ENCODE results near the gene ACAD9. TPM values are rescaled to one million over a fixed set of nuclear protein-coding genes. Genes with fewer than 3 reads are reported as not detected.

ACAD9 gene
- total and polyA plus RNA-seq, 2 of the 13 experiments (the other 11 are each of a cell fraction or from before 2014, with no cell fraction given): 15.3 to 38.2 TPM

GRCh38 chr3:128845778-128846485, 33.5 kb upstream of the ACAD9 start:
- no peaks in the 10 kb centered on the region for H4K20me1 ChIP-seq (ENCODE audit: insufficient read depth, low read length)
- ChIA-PET POLR2A (interaction anchor here (1.0 kb wide), 1 partner anchor 165 kb away, joined by 3 read pairs; no protein-coding TSS in a partner anchor), CTCF (ENCODE audit: low intra/inter-chr PET ratio, low total read pairs) (interaction anchor here (0.7 to 1.7 kb wide), 2 partner anchors 228 to 255 kb away, joined by 3 to 8 read pairs; no protein-coding TSS in a partner anchor)
- ATAC-seq (peak; percentile 82), FAIRE-seq (no peak), DNase-seq (ENCODE audit: low spot score) (peak; percentile 60)
- peaks cover 0 to 18% of the 10 kb centered on the region in 2 experiments; a peak in 2 of 5 replicates for H3K27me3 ChIP-seq (ENCODE audit: control insufficient read depth in 1 of 2, insufficient read depth in 2 of 2, low read length in 2 of 2)
- no peaks in the 10 kb centered on the region for H3K79me2 ChIP-seq (ENCODE audit: insufficient read depth, low read length)
- peak overlapping the region; percentile 47 to 67 (median 54); a peak in 4 of 6 replicates for H3K4me3 ChIP-seq (replicated peaks in 1 of 3; ENCODE audit: insufficient read depth in 1 of 3, low read depth in 2 of 3, low read length in 3 of 3)
- no peaks in the 10 kb centered on the region for H3K9me3 ChIP-seq (ENCODE audit: low read length)
- H3K36me3 ChIP-seq (replicated peaks in 1 of 2; ENCODE audit: control insufficient read depth in 1 of 2, insufficient read depth in 2 of 2, low read length in 2 of 2): no peaks in the 10 kb centered on the region
- H3K4me2 ChIP-seq (ENCODE audit: low read depth, low read length): peak overlapping the region; percentile 94
- WGBS (ENCODE audit: low lambda C conversion rate): 10% methylated on average over 4 of the region's 32 CpGs
- H3K9ac ChIP-seq (ENCODE audit: insufficient read depth, low read depth, low read length): no peak overlapping the region
- no TSS peak for BruUV-seq (replicated peaks)
- in situ Hi-C loops (cut with HindIII; ENCODE audit: extremely low pct_ligation_motif_present, low pct_unique_long_range_greater_than_20kb) (no loop called here), intact Hi-C loops (cut with micrococcal nuclease; ENCODE audit: unreplicated experiment) (no loop called here)
- no peak overlapping the region for H3K27ac ChIP-seq (ENCODE audit: extremely low read length, insufficient read depth, low read length)
- H2AFZ ChIP-seq (ENCODE audit: low read length): no peak overlapping the region
- peaks cover 26% of the 10 kb centered on the region for H3K4me1 ChIP-seq (ENCODE audit: insufficient read depth, low read length)
- TF ChIP-seq SRF (IDR thresholded peaks at IDR 0.05; ENCODE audit: low read depth, low read length): no peak
- 0 out of 2 replicates have a peak, but pooled peaks have one; percentile 38 for TF ChIP-seq ZNF761 (CRISPR knock-in tag; conservative IDR thresholded peaks at IDR 0.05)
- TF ChIP-seq ARID4A (CRISPR knock-in tag; IDR thresholded peaks at IDR 0.05; ENCODE audit: borderline replicate concordance): peak; percentile 43; the same call in 1 of the 2 replicates
- TF ChIP-seq, protein P1, sequence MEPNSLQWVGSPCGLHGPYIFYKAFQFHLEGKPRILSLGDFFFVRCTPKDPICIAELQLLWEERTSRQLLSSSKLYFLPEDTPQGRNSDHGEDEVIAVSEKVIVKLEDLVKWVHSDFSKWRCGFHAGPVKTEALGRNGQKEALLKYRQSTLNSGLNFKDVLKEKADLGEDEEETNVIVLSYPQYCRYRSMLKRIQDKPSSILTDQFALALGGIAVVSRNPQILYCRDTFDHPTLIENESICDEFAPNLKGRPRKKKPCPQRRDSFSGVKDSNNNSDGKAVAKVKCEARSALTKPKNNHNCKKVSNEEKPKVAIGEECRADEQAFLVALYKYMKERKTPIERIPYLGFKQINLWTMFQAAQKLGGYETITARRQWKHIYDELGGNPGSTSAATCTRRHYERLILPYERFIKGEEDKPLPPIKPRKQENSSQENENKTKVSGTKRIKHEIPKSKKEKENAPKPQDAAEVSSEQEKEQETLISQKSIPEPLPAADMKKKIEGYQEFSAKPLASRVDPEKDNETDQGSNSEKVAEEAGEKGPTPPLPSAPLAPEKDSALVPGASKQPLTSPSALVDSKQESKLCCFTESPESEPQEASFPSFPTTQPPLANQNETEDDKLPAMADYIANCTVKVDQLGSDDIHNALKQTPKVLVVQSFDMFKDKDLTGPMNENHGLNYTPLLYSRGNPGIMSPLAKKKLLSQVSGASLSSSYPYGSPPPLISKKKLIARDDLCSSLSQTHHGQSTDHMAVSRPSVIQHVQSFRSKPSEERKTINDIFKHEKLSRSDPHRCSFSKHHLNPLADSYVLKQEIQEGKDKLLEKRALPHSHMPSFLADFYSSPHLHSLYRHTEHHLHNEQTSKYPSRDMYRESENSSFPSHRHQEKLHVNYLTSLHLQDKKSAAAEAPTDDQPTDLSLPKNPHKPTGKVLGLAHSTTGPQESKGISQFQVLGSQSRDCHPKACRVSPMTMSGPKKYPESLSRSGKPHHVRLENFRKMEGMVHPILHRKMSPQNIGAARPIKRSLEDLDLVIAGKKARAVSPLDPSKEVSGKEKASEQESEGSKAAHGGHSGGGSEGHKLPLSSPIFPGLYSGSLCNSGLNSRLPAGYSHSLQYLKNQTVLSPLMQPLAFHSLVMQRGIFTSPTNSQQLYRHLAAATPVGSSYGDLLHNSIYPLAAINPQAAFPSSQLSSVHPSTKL (CRISPR knock-in tag; IDR thresholded peaks at IDR 0.05): peak; percentile 42; the same call in 1 of the 2 replicates
- peak; percentile 40; the same call in 1 of the 2 replicates for TF ChIP-seq ZNF331 (CRISPR knock-in tag; IDR thresholded peaks at IDR 0.05)
- TF ChIP-seq, protein P2, sequence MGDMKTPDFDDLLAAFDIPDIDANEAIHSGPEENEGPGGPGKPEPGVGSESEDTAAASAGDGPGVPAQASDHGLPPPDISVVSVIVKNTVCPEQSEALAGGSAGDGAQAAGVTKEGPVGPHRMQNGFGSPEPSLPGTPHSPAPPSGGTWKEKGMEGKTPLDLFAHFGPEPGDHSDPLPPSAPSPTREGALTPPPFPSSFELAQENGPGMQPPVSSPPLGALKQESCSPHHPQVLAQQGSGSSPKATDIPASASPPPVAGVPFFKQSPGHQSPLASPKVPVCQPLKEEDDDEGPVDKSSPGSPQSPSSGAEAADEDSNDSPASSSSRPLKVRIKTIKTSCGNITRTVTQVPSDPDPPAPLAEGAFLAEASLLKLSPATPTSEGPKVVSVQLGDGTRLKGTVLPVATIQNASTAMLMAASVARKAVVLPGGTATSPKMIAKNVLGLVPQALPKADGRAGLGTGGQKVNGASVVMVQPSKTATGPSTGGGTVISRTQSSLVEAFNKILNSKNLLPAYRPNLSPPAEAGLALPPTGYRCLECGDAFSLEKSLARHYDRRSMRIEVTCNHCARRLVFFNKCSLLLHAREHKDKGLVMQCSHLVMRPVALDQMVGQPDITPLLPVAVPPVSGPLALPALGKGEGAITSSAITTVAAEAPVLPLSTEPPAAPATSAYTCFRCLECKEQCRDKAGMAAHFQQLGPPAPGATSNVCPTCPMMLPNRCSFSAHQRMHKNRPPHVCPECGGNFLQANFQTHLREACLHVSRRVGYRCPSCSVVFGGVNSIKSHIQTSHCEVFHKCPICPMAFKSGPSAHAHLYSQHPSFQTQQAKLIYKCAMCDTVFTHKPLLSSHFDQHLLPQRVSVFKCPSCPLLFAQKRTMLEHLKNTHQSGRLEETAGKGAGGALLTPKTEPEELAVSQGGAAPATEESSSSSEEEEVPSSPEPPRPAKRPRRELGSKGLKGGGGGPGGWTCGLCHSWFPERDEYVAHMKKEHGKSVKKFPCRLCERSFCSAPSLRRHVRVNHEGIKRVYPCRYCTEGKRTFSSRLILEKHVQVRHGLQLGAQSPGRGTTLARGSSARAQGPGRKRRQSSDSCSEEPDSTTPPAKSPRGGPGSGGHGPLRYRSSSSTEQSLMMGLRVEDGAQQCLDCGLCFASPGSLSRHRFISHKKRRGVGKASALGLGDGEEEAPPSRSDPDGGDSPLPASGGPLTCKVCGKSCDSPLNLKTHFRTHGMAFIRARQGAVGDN (CRISPR knock-in tag; IDR thresholded peaks at IDR 0.05): peak; percentile 68
- no peak for TF ChIP-seq GLI4 (CRISPR knock-in tag; IDR thresholded peaks at IDR 0.05; ENCODE audit: borderline replicate concordance)
- peak; percentile 46 for TF ChIP-seq RAD21 (CRISPR knock-in tag; IDR thresholded peaks at IDR 0.05)

All from HepG2 (cell line).